ENCODE data around the gene RBM11. TPM values are rescaled to one million over a fixed set of nuclear protein-coding genes. Genes with fewer than 3 reads are reported as not detected.

The RBM11 gene
- total RNA-seq, 3 donors from 2014 or later (not counting 1 experiment from before 2014, with no cell fraction given) = 0.42 to 0.60 TPM; not detected in 1

DNA sequence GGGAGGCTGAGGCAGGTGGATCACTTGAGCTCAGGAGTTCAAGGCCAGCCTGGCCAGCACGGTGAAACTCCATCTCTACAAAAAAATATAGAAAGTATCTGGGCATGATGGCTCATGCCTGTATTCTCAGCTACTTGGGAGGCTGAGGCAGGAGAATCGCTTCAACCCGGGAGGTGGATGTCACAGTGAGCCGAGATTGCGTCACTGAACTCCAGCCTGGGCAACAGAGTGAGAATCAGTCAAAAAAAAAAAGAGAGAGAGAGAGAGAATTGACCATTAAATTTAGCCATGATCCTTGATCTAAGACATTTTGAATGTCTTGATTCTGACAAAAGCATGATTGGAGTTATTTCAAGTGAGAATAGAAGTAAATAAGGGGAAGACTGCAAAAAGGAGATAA lies 19.1 kb downstream of the RBM11 start:
- DNase-seq (no peak), ATAC-seq (no peak)
- intact Hi-C loops (cut with micrococcal nuclease) = no loop called here
- no peaks in the 10 kb centered on the region for H3K36me3 ChIP-seq (ENCODE audit: control insufficient read depth, insufficient read depth, low read length)
- Mint-ChIP-seq H3K4me1 (no peaks in the 10 kb centered on the region), H3K4me3 (no peak overlapping the region), H3K27ac (no peak overlapping the region), H3K9me3 (no peaks in the 10 kb centered on the region), H3K27me3 (ENCODE audit: low read depth in 2 of 2) (no peaks in the 10 kb centered on the region), H3K36me3 (no peaks in the 10 kb centered on the region)
- WGBS (ENCODE audit: insufficient coverage) = 83% methylated on average over 5 of the region's 5 CpGs
- TF ChIP-seq, protein P1, sequence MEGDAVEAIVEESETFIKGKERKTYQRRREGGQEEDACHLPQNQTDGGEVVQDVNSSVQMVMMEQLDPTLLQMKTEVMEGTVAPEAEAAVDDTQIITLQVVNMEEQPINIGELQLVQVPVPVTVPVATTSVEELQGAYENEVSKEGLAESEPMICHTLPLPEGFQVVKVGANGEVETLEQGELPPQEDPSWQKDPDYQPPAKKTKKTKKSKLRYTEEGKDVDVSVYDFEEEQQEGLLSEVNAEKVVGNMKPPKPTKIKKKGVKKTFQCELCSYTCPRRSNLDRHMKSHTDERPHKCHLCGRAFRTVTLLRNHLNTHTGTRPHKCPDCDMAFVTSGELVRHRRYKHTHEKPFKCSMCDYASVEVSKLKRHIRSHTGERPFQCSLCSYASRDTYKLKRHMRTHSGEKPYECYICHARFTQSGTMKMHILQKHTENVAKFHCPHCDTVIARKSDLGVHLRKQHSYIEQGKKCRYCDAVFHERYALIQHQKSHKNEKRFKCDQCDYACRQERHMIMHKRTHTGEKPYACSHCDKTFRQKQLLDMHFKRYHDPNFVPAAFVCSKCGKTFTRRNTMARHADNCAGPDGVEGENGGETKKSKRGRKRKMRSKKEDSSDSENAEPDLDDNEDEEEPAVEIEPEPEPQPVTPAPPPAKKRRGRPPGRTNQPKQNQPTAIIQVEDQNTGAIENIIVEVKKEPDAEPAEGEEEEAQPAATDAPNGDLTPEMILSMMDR (IDR thresholded peaks at IDR 0.05) = no peak
- no peaks in the 10 kb centered on the region for H3K9me3 ChIP-seq (ENCODE audit: control insufficient read depth, insufficient read depth, low read length)
- no peaks in the 10 kb centered on the region for H3K27me3 ChIP-seq (ENCODE audit: control insufficient read depth, insufficient read depth, low read length)
- H3K27ac ChIP-seq (ENCODE audit: low read length) = no peak overlapping the region
- H3K4me3 ChIP-seq (ENCODE audit: low read length) = no peak overlapping the region
- H3K4me1 ChIP-seq (ENCODE audit: control insufficient read depth, insufficient read depth, low read length) = no peaks in the 10 kb centered on the region

DNA sequence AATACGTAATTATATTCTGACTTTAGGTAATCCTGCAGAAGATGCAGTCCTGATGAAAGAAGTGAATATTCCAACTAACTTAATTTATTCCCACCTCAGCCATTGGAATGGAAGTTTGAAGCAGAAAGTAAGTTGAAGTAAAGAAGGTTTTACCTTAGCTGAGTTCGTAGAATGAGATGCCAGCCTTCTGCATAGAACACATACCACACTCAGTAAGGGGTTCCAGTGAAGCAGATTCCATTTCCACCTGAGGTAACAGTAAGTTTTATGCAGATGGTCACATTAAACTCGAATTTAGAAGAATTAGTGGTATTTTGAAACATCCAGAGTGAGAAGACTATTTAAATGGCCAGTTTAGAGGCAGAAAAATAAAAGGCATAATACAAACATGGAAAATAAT lies 20.2 kb downstream of the RBM11 start:
- intact Hi-C loops (cut with micrococcal nuclease) = no loop called here
- 21% methylated on average over 1 of the region's 3 CpGs for WGBS (ENCODE audit: insufficient coverage)
- H3K36me3 Mint-ChIP-seq = no peaks in the 10 kb centered on the region

DNA sequence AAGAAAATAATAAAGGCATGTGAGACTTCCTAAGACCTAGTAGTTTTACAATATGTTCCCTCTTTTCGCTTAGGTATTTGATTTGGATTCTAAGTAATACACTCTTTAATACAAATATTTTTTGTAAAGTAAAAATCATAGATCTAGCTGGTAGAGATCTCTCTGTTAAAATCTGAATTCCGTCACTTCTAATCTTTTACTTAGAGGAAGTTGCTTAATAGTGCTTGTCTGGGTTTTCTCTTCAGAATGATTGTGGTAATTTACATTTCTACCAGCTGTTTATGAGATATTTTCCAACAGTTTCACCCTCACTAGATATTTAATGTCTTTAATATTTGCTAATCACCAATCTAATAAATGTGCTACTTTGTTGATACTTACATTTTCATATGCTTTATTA lies 23.3 kb downstream of the RBM11 start:
- H3K27ac ChIP-seq (ENCODE audit: low read length) = no peak overlapping the region
- no peak for ATAC-seq
- Mint-ChIP-seq H3K4me3 (no peak overlapping the region), H3K36me3 (no peaks in the 10 kb centered on the region), H3K27ac (no peak overlapping the region), H3K4me1 (no peaks in the 10 kb centered on the region), H3K9me3 (no peaks in the 10 kb centered on the region), H3K27me3 (ENCODE audit: low read depth in 2 of 2) (no peaks in the 10 kb centered on the region)
- H3K4me1 ChIP-seq (ENCODE audit: control insufficient read depth, insufficient read depth, low read length) = no peaks in the 10 kb centered on the region
- H3K27me3 ChIP-seq (ENCODE audit: control insufficient read depth, insufficient read depth, low read length) = no peaks in the 10 kb centered on the region
- no peaks in the 10 kb centered on the region for H3K9me3 ChIP-seq (ENCODE audit: control insufficient read depth, insufficient read depth, low read length)
- intact Hi-C loops (cut with micrococcal nuclease) = no loop called here
- no peaks in the 10 kb centered on the region for H3K36me3 ChIP-seq (ENCODE audit: control insufficient read depth, insufficient read depth, low read length)
- WGBS (ENCODE audit: insufficient coverage) = no CpG with 5 or more reads among the region's 2 CpGs
- no peak for DNase-seq
- no peak overlapping the region for H3K4me3 ChIP-seq (ENCODE audit: low read length)
- TF ChIP-seq, protein P1 (IDR thresholded peaks at IDR 0.05) = no peak

More for the DNA sequence above, 20.2 kb downstream of the RBM11 start:
- no peaks in the 10 kb centered on the region for H3K27me3 Mint-ChIP-seq (ENCODE audit: low read depth in 2 of 2)
- TF ChIP-seq, protein P1 (IDR thresholded peaks at IDR 0.05) = no peak
- no peak overlapping the region for H3K4me3 Mint-ChIP-seq
- DNase-seq = no peak
- Histone ChIP-seq H3K4me1 (ENCODE audit: control insufficient read depth, insufficient read depth, low read length) (no peaks in the 10 kb centered on the region), H3K36me3 (ENCODE audit: control insufficient read depth, insufficient read depth, low read length) (no peaks in the 10 kb centered on the region), H3K27ac (ENCODE audit: low read length) (no peak overlapping the region), H3K27me3 (ENCODE audit: control insufficient read depth, insufficient read depth, low read length) (no peaks in the 10 kb centered on the region), H3K4me3 (ENCODE audit: low read length) (no peak overlapping the region), H3K9me3 (ENCODE audit: control insufficient read depth, insufficient read depth, low read length) (no peaks in the 10 kb centered on the region)
- no peak overlapping the region for H3K27ac Mint-ChIP-seq
- H3K9me3 Mint-ChIP-seq = no peaks in the 10 kb centered on the region
- H3K4me1 Mint-ChIP-seq = no peaks in the 10 kb centered on the region
- no peak for ATAC-seq

DNA sequence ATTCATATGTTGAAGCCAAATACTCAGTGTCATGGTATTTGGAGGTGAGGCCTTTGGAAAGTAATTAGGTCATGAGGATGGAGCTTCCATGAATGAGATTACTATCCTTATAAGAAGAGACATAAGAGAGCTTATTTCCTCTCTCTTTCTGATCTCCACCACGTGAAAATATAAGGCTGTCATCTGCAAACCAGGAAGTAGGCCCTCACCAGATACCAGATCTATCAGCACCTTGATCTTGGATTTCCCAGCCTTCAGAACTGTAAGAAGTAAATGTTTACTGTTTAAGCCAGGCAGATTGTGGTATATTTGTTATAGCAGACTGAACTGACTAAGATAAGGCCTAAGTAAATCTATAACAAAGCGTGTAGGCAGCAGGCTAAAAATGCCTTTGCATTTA lies 25.3 kb downstream of the RBM11 start:
- WGBS (ENCODE audit: insufficient coverage) = 43% methylated on average over 2 of the region's 2 CpGs
- DNase-seq (peak in 1 of 2 donors; percentile 44), ATAC-seq (no peak)
- H3K27ac ChIP-seq (ENCODE audit: low read length) = no peak overlapping the region
- H3K36me3 ChIP-seq (ENCODE audit: control insufficient read depth, insufficient read depth, low read length) = no peaks in the 10 kb centered on the region
- Mint-ChIP-seq H3K36me3 (no peaks in the 10 kb centered on the region), H3K27me3 (ENCODE audit: low read depth in 2 of 2) (no peaks in the 10 kb centered on the region), H3K4me3 (no peak overlapping the region), H3K4me1 (no peaks in the 10 kb centered on the region), H3K27ac (no peak overlapping the region), H3K9me3 (peaks cover 0 to 2% of the 10 kb centered on the region in 2 donors)
- intact Hi-C loops (cut with micrococcal nuclease) = no loop called here
- no peaks in the 10 kb centered on the region for H3K4me1 ChIP-seq (ENCODE audit: control insufficient read depth, insufficient read depth, low read length)
- TF ChIP-seq, protein P1 (IDR thresholded peaks at IDR 0.05) = no peak
- no peak overlapping the region for H3K4me3 ChIP-seq (ENCODE audit: low read length)
- no peaks in the 10 kb centered on the region for H3K9me3 ChIP-seq (ENCODE audit: control insufficient read depth, insufficient read depth, low read length)
- H3K27me3 ChIP-seq (ENCODE audit: control insufficient read depth, insufficient read depth, low read length) = no peaks in the 10 kb centered on the region

All from natural killer cell (primary cell).